Measurements from ENCODE around the gene HBP1. TPM values are rescaled to one million over a fixed set of nuclear protein-coding genes. Genes with fewer than 3 reads are reported as not detected.

The HBP1 gene
- total RNA-seq, 1 experiment from 2014 or later: 31.0 TPM

GRCh38 chr7:107209565-107209964, 40.8 kb downstream of the HBP1 start:
- Mint-ChIP-seq H3K27ac (no peak overlapping the region), H3K4me1 (no peaks in the 10 kb centered on the region), H3K4me3 (no peak overlapping the region), H3K9me3 (no peaks in the 10 kb centered on the region), H3K27me3 (ENCODE audit: low read depth) (no peaks in the 10 kb centered on the region), H3K36me3 (peaks cover 6% of the 10 kb centered on the region)
- POLR2A ChIA-PET: no interaction called here
- ATAC-seq (no peak), DNase-seq (ENCODE audit: low spot score) (no peak)
- CTCF ChIA-PET: interaction anchor here (1.0 kb wide), 1 partner anchor 262 kb away, joined by 3 read pairs; no protein-coding TSS in a partner anchor
- no peak for TF ChIP-seq NR2C2 (CRISPR knock-in tag; IDR thresholded peaks at IDR 0.05)
- no peak for TF ChIP-seq ELF4 (CRISPR knock-in tag; IDR thresholded peaks at IDR 0.05; ENCODE audit: low read depth)
- no peak for TF ChIP-seq TCF7 (CRISPR knock-in tag; IDR thresholded peaks at IDR 0.05; ENCODE audit: low read depth)
- no peak for TF ChIP-seq PRDM15 (CRISPR knock-in tag; IDR thresholded peaks at IDR 0.05)
- no peak for TF ChIP-seq JAZF1 (CRISPR knock-in tag; IDR thresholded peaks at IDR 0.05)
- no peak for TF ChIP-seq ZBTB21 (CRISPR knock-in tag; IDR thresholded peaks at IDR 0.05; ENCODE audit: borderline replicate concordance)
- no peak for TF ChIP-seq FOXJ3 (CRISPR knock-in tag; IDR thresholded peaks at IDR 0.05; ENCODE audit: borderline replicate concordance)

- POLR2A ChIA-PET: no interaction called here
- no peak overlapping the region for H3K4me3 Mint-ChIP-seq
- no peak for TF ChIP-seq ZNF532 (CRISPR knock-in tag; IDR thresholded peaks at IDR 0.05; ENCODE audit: borderline replicate concordance)
- TF ChIP-seq OVOL2 (CRISPR knock-in tag; IDR thresholded peaks at IDR 0.05; ENCODE audit: borderline replicate concordance): no peak
- TF ChIP-seq ZSCAN18 (CRISPR knock-in tag; IDR thresholded peaks at IDR 0.05): no peak
- no peak overlapping the region for H3K27ac Mint-ChIP-seq
- no peaks in the 10 kb centered on the region for H3K27me3 Mint-ChIP-seq (ENCODE audit: low read depth)
- DNase-seq (ENCODE audit: low spot score) (no peak), ATAC-seq (peak; percentile 66)
- H3K36me3 Mint-ChIP-seq: peaks cover 6% of the 10 kb centered on the region
- H3K9me3 Mint-ChIP-seq: peaks cover 4% of the 10 kb centered on the region
- CTCF ChIA-PET: no interaction called here
- no peaks in the 10 kb centered on the region for H3K4me1 Mint-ChIP-seq
These were observed 41.6 kb downstream of the HBP1 start for GRCh38 chr7:107210400-107210799.

- Mint-ChIP-seq H3K36me3 (peaks cover 6% of the 10 kb centered on the region), H3K4me3 (no peak overlapping the region), H3K27ac (no peak overlapping the region), H3K27me3 (ENCODE audit: low read depth) (no peaks in the 10 kb centered on the region), H3K4me1 (no peaks in the 10 kb centered on the region), H3K9me3 (peaks cover 4% of the 10 kb centered on the region)
- ChIA-PET CTCF (interaction anchor here (0.7 to 1.8 kb wide), 9 partner anchors 9 to 666 kb away, joined by 3 to 9 read pairs (median 4); no protein-coding TSS in a partner anchor), POLR2A (no interaction called here)
- DNase-seq (ENCODE audit: low spot score) (no peak), ATAC-seq (peak; percentile 12; the same call in 1 of the 2 replicates)
- no peak for TF ChIP-seq AR (CRISPR knock-in tag; IDR thresholded peaks at IDR 0.05)
- no peak for TF ChIP-seq ZNF138 (CRISPR knock-in tag; conservative IDR thresholded peaks at IDR 0.05)
- TF ChIP-seq ZMAT4 (CRISPR knock-in tag; IDR thresholded peaks at IDR 0.05): no peak
- no peak for TF ChIP-seq ELF4 (CRISPR knock-in tag; IDR thresholded peaks at IDR 0.05; ENCODE audit: low read depth)
- no peak for TF ChIP-seq ZNF281 (CRISPR knock-in tag; IDR thresholded peaks at IDR 0.05)
These were observed 43.9 kb downstream of the HBP1 start for GRCh38 chr7:107212725-107213124.
